Heart right ventricle (tissue), 16 donors: ENCODE measurements around the gene NIPAL3. TPM values are rescaled to one million over a fixed set of nuclear protein-coding genes. Genes with fewer than 3 reads are reported as not detected.

Source experiments
- ATAC-seq, 8 donors: fragments of 200-7000 bp; cut with Tn5 transposase; one replicate each; pipeline ENCODE4 v1.9.1; 2020; ENCODE audit warnings: mild to moderate bottlenecking in 8 of 8, moderate library complexity in 8 of 8, moderate number of reproducible peaks in 1 of 8
- DNase-seq, 2 donors: peaks; one replicate each; pipeline ENCODE4 v3.0.0-alpha.2; 2020
- H3K27ac ChIP-seq, 10 donors: fragments of 200-600 bp; sonication (generic) in 2 of 10; one replicate each; pipeline versions ENCODE4 v1.5.0 to v1.8.0; 2020 to 2022; ENCODE audit warnings: mild to moderate bottlenecking in 3 of 10
- H3K27me3 ChIP-seq, 7 donors: fragments of 200-600 bp; one replicate each; pipeline ENCODE4 v1.8.0; 2021 to 2022; ENCODE audit warnings: mild to moderate bottlenecking in 2 of 7
- H3K36me3 ChIP-seq, 9 donors: fragments of 200-600 bp; sonication (generic) in 1 of 9; one replicate each; pipeline versions ENCODE4 v1.5.0 to v1.8.0; 2020 to 2022; ENCODE audit warnings: mild to moderate bottlenecking in 2 of 9
- H3K4me1 ChIP-seq, 9 donors: fragments of 200-600 bp; sonication (generic) in 1 of 9; one replicate each; pipeline versions ENCODE4 v1.5.0 to v1.8.0; 2020 to 2022; ENCODE audit warnings: mild to moderate bottlenecking in 4 of 9
- H3K4me3 ChIP-seq, 10 donors: fragments of 200-600 bp; sonication (generic) in 2 of 10; one replicate each; pipeline versions ENCODE4 v1.5.0 to v1.8.0; 2020 to 2022; ENCODE audit warnings: mild to moderate bottlenecking in 7 of 10, moderate library complexity in 2 of 10
- H3K9me3 ChIP-seq, 11 donors: fragments of 200-600 bp in 10 of 11; sonication (generic) in 2 of 11; one replicate each; pipeline versions ENCODE4 v1.5.0 to v1.8.0; 2013 to 2022; ENCODE audit warnings: mild to moderate bottlenecking in 2 of 11, control low read depth in 1 of 11, moderate library complexity in 1 of 11
- WGBS, 2 donors: extraction: QIAGEN DNeasy Blood & Tissue Kit; methylation state at CpG; one replicate each; pipeline ENCODE4 v1.1.7; 2013; ENCODE audit warnings: inconsistent platforms in 1 of 2; 5-methylcytosine and 5-hydroxymethylcytosine counted together
- intact Hi-C, 10 donors: fragments of 100-400 bp; cut with DNase I; formaldehyde crosslinking; loops; one replicate each; pipeline versions ENCODE4 v1.11.1 to v1.14.2; 2022
- polyA plus RNA-seq, 2 donors: library from polyadenylated mRNA; stranded (reverse); fragments of 200-250 nt; gene quantifications; one replicate each; pipeline ENCODE4 v1.2.3, GENCODE V29; 2013
- total RNA-seq, 10 donors: library from RNA; stranded (reverse); fragmentation: NEBNext Ultra II Directional in 3 of 10; extraction: Animal tissue kit (Norgen Biotek cat#: 25700) in 3 of 10; gene quantifications; one replicate each; pipeline versions ENCODE4 v1.2.1 to v1.2.4, GENCODE V29; 2021 to 2023
- TF ChIP-seq, protein P1 (sequence below), 9 donors: fragments of 200-600 bp; sonication (generic) in 2 of 9; IDR thresholded peaks; one replicate each; pipeline versions ENCODE4 v1.5.0 to v1.8.0; 2021 to 2022; ENCODE audit warnings: antibody characterized with exemption in 9 of 9, mild to moderate bottlenecking in 5 of 9, moderate library complexity in 1 of 9
- donor health status: Arrhythmogenic right ventricular cardiomyopathy.
- donor health status: ischemic (EF 13 %, LVEDD 7.1; RV severe dilation, severe dysfunction).
- donor health status: healthy with polysubstance abuse.
- donor health status: DM: no; HTN: yes; CAD: no.
- donor health status: DM: no; HTN: no; CAD: no.
- donor health status: ischemic (EF 25% LVEDD 6.9; RV normal size, moderate dysfunction).
- donor health status: ischemic (EF 25% LVEDD 5.7; RV mildly dilated, moderate dysfunction).
- donor health status: healthy.
- donor health status: DM: yes; HTN: yes; CAD: no.
- donor health status: Ischemic cardiomyopathy.
- donor health status: ischemic (EF 35%, LVEDD 5.7; RV mildly dilated, moderate dysfunction).
- donor health status: nonischemic (EF 11% LVEDD 7.7; RV severe dilation, severe dysfunction).
- donor health status: DM: yes; HTN: yes; CAD: no.
- donor health status: PGD.
- donor health status: ischemic (EF 29% LVEDD 5.4; RV normal size, mild dysfunction).
- donor health status: nonischemic (EF 23%, LVEDD 6.1; RV moderate dilation, normal function).

NIPAL3 gene
- total and polyA plus RNA-seq, 12 donors: 5.3 to 44.9 (median 26.5) TPM

DNA sequence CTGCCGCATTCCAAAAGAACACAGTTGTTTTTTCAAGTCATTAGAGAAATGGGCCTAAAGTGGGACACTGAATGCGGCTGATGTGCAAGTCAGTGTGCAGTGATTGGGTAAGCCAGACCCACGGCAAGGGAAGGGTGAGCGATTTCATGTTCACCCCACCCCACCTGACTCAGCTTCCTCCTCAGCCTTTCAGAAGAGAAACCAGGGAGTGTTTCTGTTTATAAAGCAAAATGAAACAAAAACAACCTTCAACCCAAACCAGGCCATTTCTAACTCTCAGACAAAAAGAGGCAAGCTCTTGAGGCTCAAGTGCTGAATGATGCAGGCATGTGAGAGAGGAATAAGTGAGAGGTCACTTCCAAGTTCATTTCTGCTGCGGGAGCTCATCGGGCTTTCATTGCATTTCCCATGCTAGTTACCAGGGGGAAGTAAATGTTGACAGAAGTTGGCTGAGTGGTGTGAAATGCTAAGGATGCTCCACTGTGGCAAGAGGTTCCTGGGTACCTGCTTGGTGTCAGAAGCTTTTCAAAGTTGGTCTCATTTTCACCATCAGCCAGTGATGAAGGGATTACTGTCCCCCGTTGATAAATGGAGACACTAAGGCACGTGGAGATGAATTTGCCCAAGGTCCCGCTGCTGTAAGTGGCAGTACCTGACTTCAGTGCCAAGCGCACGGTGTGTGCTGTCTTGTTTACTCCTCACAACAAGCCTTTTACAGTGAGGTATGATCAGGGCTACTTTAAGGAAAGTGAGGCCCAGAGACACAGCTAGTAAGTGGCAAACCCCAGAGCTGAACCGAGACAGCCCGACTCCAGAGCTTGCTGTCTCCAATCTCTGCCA, 31.1 kb upstream of the NIPAL3 start:
- 75 to 79% methylated on average over 13 of the region's 13 CpGs for WGBS, 2 donors
- peak in 5 of 8 donors; percentile 46 to 72 (median 58) for ATAC-seq
- no peaks in the 10 kb centered on the region for H3K9me3 ChIP-seq
- H3K36me3 ChIP-seq: peaks cover 0 to 33% (median 0%) of the 10 kb centered on the region in 9 donors
- H3K27me3 ChIP-seq: no peaks in the 10 kb centered on the region
- TF ChIP-seq, protein P1, sequence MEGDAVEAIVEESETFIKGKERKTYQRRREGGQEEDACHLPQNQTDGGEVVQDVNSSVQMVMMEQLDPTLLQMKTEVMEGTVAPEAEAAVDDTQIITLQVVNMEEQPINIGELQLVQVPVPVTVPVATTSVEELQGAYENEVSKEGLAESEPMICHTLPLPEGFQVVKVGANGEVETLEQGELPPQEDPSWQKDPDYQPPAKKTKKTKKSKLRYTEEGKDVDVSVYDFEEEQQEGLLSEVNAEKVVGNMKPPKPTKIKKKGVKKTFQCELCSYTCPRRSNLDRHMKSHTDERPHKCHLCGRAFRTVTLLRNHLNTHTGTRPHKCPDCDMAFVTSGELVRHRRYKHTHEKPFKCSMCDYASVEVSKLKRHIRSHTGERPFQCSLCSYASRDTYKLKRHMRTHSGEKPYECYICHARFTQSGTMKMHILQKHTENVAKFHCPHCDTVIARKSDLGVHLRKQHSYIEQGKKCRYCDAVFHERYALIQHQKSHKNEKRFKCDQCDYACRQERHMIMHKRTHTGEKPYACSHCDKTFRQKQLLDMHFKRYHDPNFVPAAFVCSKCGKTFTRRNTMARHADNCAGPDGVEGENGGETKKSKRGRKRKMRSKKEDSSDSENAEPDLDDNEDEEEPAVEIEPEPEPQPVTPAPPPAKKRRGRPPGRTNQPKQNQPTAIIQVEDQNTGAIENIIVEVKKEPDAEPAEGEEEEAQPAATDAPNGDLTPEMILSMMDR (IDR thresholded peaks at IDR 0.05): no peak
- intact Hi-C loops: no loop called here
- peak overlapping the region in 1 of 10 donors; percentile 51 for H3K27ac ChIP-seq
- H3K4me1 ChIP-seq: peaks cover 0 to 21% (median 0%) of the 10 kb centered on the region in 9 donors
- peak overlapping the region in 1 of 10 donors; percentile 2 for H3K4me3 ChIP-seq
- no peak for DNase-seq

DNA sequence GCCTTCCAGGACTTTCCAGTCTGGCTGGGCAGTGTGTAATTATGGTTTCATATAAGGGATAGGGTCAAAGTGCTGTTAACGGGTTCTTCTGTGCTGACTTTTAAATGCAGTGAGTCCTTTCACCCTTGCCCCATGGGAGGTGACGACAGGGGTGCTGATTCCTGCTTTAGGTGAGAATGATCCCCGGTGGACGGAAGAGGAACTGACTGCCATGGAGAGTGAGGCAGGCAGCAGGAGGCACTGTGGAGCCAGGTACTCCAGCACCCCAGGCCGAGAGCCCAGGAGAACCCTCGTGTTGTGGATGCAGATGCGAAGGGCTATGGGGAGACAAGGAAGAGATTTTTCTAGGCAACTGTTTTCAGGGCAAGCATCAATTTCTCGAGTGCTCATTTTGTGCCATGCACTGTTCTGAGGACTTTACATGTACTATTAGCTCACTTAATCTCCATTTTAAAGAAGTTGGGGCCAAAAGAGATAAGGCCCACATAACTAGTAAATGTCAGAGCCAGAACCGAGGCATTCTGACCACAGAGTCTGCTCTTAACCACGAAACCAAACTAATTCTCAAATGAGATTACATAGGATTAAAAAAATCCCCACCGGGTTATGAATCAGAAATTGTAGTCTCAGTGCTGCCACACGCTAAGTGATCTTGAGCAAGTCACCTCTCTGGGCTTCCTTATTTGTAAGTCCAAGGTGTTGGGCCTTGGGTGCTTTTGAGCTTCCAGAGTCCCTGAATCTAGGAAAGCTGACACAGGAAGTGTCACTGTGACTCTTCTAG, 30.3 kb upstream of the NIPAL3 start:
- intact Hi-C loops: no loop called here
- TF ChIP-seq, protein P1 (IDR thresholded peaks at IDR 0.05): peak in 3 of 9 donors; percentile 9 to 28 (median 27)
- DNase-seq (no peak), ATAC-seq (no peak)
- H3K27me3 ChIP-seq: no peaks in the 10 kb centered on the region
- H3K4me3 ChIP-seq: no peak overlapping the region
- H3K9me3 ChIP-seq: no peaks in the 10 kb centered on the region
- 89 to 90% methylated on average over 12 of the region's 12 CpGs for WGBS, 2 donors
- H3K36me3 ChIP-seq: peaks cover 0 to 25% (median 0%) of the 10 kb centered on the region in 9 donors
- H3K27ac ChIP-seq: peak overlapping the region in 1 of 10 donors; percentile 51
- peaks cover 0 to 21% (median 0%) of the 10 kb centered on the region in 9 donors for H3K4me1 ChIP-seq

DNA sequence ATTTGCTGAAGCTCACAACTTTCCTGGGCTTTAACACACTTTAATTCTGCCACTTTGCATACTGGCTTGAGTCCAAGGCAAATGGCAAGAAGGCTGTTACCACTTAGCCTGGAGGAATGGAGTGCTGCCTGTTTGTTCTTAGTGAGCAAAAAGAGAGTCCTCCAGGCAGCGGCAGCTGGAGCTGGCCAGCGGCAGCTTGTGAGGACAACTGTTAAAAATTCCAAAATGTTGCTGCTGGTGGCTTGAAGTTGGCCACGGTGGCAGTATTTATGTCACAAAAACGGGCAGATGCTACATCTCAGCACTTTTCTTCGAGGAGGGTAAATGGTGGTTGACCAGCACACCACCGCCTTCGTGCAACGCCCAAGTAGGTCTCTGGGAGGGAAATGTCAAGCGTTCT, 29.4 kb upstream of the NIPAL3 start:
- TF ChIP-seq, protein P1 (IDR thresholded peaks at IDR 0.05): no peak
- intact Hi-C loops: no loop called here
- H3K36me3 ChIP-seq: peaks cover 0 to 22% (median 0%) of the 10 kb centered on the region in 9 donors
- WGBS, 2 donors: 84 to 88% methylated on average over 9 of the region's 9 CpGs
- DNase-seq (no peak), ATAC-seq (no peak)
- H3K4me3 ChIP-seq: no peak overlapping the region
- H3K27me3 ChIP-seq: no peaks in the 10 kb centered on the region
- peaks cover 0 to 27% (median 3%) of the 10 kb centered on the region in 9 donors for H3K4me1 ChIP-seq
- H3K9me3 ChIP-seq: no peaks in the 10 kb centered on the region
- no peak overlapping the region for H3K27ac ChIP-seq

DNA sequence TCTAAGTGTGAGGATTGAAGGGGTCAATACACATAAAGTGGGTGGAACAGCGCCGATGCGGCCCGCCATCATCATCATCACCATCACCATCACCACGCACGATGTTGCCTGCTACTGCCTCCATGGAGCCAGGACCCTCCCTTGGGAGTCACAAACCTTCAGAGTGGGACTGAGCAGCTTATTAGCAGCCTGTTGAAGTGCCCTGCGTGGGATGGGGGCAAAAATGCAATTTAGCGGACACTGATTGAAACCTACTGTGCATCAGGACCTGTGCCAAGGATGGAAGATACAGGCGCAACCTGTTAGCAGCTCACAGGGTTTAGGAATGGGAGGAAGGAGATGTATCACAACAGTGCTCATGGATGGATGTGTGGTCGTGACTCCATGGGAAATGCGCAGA, 28.7 kb upstream of the NIPAL3 start:
- no peak overlapping the region for H3K4me3 ChIP-seq
- peaks cover 0 to 33% (median 5%) of the 10 kb centered on the region in 9 donors for H3K4me1 ChIP-seq
- TF ChIP-seq, protein P1 (IDR thresholded peaks at IDR 0.05): no peak
- H3K27me3 ChIP-seq: no peaks in the 10 kb centered on the region
- WGBS, 2 donors: 90 to 95% methylated on average over 11 of the region's 11 CpGs
- H3K27ac ChIP-seq: no peak overlapping the region
- no peak for ATAC-seq
- DNase-seq: no peak
- intact Hi-C loops: no loop called here
- H3K36me3 ChIP-seq: peaks cover 0 to 19% (median 0%) of the 10 kb centered on the region in 9 donors
- H3K9me3 ChIP-seq: no peaks in the 10 kb centered on the region
